NCI-H2227 (cell line): ENCODE measurements around the gene HDAC9.

Source experiments
- DNase-seq: peaks from one replicate; lab custom pipeline; 2025; ENCODE audit not compliant: unreplicated experiment; lab: John Stamatoyannopoulos, UW

The HDAC9 gene

DNA sequence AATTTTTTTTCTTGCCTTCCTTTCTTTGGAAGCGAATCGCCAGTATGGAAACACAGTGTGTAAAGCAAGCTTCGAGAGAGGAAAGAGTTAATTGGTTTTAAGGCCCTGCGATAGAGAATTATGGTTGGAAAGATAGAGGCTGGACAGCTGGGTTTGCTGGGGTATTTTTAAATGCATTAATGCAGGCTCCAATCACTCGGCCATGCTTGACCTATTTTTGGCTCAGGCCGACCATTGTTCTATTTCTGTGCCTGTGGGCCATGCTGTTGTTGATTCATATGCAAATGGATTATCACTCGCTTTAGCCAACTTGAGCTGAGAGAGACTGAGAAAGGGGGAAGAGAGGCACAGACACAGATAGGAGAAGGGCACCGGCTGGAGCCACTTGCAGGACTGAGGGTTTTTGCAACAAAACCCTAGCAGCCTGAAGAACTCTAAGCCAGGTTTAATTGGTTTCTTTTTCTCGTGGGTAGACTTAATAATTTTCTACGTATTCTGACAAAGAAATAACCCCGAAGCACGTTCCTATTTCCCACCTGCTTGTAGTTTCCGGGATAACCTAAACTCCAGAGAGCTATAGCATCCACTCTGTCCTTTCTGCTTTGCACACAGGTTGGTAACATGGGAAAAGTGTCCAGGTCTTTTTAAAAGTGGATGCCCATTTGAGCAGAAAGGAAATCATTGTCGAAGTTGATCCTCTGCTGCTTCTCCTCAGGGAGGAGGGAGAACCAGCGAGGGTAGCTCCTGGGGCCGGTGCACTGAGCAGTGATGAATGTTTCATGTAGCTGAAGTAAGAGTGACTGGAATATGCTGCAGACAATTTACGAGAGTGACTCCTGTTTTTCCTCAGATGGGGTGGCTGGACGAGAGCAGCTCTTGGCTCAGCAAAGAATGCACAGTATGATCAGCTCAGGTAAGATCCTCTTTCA, at the start of gene HDAC9:
HDAC9 (plus strand) TSS at position 338 of the 929 bp plus-strand sequence; CDS start at position 892, 554 bp downstream.
- peak; percentile 67 for DNase-seq

DNA sequence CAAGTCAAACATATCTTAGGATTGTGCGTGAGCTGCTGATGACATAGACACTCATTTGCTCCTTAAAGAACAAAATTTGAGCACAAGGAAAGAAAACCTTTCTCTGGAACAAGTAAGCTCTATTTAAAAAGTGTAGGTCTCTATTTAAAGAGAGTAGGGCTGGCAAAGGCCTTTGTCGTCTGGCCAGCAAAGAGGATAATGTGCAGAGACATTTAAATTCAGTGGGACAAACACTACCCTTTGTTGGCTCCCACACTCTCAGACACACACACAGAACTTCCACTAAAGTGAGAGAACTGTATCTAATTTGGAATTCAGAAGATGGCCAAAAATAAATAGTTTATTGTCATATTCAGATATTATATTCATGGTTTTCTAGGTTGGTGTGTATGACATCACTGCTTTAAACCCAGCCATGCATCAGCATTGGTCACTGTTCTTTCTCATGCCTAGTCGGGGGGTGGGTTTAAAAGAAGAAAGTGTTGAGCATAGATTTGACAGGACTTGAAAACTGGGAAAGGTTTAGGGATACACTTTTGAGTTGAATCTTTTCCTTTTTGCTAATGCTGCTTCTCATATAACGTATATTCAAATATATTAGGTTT, 49.5 kb upstream of the HDAC9 start:
- DNase-seq: no peak

DNA sequence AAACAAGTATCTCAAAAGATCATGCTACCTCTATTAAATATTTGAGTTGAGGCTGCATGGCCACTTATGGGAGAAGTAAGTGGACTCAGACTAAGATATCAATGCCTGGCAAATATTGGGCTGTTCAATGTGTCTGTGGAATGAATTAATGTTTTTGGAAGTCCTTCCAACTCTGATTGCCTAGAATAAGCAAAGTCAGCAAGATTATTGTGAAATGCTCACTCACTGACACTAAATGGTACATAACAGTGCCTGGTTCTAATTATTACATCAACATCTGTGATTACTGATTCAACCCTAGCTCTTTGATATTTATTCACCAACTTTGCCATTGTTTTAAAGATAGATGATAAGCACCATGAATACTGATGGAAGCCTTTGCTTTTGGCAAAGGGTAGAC, 45.5 kb upstream of the HDAC9 start:
- no peak for DNase-seq

DNA sequence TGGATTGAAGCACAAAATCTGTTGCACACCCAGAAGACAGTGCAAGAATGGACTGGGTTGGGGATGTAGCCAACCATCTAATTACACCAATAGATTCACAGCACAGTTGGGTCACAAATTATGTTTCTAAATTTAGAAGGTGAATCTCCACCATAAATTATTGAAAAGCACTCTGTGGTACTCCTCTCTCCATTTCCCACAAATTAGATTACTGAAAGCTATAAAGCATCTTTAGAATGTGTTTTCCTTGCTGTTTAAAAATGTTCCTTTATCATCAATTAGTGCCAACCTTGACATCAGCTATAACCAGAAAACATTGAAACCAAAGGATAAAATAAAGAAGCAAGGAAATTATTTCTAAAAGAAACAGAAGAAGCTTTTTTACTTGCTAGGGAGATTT, 39.9 kb upstream of the HDAC9 start:
- DNase-seq: peak; percentile 38

DNA sequence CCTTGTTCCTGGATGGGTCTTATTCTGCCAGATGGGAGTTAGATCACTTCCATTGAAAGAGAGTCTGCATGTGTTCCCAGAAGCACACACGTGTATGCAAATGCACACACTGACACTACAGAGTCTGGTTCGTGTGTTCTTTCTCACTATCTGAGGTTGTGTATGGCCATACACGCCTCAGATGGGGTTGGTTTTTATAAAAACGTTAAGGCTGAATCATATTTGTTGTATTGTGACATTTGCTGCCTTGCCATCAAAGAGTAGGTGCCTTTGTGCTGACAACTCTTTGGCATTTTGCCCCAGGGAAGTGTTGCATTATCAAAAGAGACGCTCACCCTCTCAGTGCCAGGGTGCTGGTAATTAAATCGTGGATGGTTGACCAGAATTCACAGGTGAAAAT, 37.7 kb upstream of the HDAC9 start:
- DNase-seq: no peak

DNA sequence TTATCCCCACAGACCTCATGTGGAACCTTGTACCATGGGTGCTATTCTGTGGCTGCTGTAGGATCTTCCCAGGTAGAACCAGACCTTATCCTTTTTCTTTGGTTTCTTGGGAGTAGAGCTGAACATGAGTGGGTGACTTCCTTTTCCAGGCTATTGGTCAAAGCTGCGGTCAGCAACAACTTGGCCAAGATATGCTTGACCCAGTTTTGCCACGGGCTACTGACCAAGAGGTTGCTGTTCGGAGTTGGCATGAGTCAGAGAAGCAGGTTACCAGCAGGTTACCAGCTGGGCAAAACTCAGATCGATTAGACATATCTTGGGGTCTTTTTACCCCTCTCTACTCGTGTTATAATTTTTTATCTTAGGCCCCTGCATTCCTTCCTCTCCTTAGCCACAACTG, 36.7 kb upstream of the HDAC9 start:
- no peak for DNase-seq

DNA sequence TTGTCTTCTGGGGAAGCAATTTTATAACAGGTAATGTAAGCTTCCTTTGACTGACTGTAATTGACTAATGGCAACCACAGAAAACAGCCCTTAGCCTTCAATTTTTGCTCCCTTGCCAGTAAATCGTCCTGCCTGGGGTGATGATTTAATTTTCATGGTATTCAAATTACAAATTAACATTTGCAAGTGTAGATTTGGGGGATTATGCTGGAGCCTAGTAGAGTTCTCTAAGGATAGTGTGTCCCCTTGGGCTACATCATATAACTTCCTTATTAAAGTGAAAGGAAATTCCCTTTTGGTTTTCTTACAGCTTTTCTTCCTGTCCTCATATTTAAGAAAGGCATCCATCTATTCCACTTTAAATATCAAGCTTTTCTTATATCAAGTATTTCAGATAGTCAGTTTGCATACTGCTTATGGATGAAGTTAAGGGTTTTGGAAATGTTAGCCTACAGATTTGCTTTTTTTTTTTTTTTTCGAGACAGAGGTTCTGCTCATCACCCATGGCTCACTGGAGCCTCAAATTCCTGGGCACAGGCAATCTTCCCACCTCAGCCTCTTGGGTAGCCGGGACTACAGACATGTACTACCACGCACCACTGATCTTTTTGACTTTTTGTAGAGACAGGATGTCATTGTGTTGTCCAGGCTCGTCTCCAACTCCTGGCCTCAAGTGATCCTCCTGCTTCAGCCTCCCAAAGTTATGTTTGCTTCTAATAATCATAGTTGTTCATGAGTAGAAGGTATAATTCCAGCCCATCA, 35.9 kb upstream of the HDAC9 start:
- no peak for DNase-seq

DNA sequence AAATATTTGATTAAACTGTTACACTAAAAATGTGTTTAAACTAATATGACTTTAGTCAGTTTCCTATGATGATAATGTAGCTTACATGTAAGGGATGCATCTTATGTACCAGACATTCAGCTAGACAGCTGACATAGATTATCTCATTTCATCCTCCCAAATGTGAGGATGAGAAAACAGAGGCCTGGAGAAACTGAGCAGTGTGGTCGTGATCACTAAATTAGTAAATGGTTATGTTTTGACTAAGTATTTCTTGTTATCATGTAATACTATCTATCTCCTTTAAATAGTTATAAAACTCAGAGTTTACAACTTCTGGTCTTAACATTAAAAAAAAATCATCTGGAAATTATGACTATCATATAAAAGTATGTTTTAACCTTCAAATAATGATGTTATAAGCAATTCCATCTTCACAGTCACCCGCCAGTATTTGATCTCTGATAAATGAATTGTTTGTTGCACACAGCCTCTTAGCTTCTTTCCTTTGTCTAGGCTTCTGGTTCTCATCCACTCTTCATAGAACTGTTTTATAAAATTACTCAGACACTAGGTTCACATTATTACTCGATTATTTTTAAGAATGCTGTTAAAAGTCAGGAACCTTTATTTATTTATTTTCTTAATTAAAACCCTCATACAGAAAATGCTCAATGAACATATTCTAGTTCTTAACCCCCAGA, 33.6 kb upstream of the HDAC9 start:
- no peak for DNase-seq

DNA sequence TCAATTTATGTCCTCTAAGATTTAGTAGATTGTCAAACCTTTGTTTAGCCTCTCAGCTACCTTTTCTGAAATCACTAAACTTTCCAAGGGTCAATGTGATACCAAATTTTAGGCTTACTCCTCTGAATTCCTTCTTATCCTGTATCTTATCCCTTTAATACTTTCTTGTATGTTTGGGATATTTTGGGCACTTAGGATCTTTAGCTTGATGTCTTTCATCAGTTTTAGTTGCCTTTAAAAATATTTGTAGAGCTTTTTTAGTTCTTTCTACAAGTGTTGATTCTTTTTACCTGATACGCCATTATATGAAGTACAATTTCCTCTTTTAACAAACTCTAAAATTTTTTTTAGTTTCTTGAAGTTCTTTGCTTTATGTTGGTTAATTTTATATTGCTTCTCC, 30.7 kb upstream of the HDAC9 start:
- DNase-seq: no peak

DNA sequence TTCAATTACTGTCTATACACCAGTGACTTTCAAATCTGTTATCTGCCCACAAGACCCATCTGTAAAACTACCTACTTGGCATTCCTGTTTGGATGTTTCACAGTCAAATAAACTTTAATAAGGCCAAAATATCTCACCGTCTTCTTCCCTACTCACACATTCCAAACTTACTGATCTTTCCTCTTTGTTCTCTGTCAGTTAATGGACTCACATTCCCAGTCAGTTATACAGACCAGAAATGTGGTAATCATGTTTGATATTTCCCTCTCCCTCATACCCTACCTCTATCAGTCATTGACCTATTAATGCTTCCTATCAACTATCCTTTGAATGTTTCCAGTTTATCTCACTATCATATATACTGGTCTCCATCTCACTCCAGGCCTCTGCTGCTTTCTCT, 28.5 kb upstream of the HDAC9 start:
- no peak for DNase-seq

DNA sequence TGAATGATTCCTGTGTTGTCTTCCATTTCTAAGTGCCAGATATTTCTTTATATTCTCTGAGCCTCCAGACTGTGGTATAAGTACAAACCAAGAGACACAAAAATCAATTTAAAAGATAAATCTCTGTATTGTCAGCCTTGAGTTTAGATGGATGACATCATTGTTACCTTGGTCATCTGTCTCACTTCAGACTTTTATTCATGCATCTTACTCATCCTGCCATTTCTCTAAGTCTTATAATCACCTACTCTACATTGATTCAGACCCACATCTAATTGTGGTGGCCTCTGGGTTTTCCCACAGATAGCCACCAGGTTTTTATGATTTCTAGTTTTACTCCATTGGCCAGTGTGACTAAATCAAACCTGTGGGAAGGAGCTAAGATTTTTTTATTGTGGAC, 26.8 kb upstream of the HDAC9 start:
- DNase-seq: no peak

DNA sequence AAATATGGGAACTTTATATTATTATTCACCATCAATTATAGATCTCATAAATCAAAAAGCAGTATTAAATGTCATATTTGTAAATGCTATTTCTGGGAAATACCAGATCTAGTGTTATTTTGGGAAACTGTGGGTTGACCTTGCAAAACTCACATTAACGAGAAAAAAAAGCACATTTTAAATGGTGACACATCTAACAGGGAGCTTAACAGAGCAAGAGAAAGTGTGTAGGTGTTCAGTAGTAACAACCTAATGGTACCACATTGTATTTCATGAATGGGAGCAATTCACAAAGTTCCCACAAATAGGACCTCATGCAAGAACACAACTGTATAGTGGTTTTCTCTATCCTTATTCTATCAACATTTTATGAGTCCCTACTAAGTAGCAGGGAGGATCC, 26.2 kb upstream of the HDAC9 start:
- no peak for DNase-seq

DNA sequence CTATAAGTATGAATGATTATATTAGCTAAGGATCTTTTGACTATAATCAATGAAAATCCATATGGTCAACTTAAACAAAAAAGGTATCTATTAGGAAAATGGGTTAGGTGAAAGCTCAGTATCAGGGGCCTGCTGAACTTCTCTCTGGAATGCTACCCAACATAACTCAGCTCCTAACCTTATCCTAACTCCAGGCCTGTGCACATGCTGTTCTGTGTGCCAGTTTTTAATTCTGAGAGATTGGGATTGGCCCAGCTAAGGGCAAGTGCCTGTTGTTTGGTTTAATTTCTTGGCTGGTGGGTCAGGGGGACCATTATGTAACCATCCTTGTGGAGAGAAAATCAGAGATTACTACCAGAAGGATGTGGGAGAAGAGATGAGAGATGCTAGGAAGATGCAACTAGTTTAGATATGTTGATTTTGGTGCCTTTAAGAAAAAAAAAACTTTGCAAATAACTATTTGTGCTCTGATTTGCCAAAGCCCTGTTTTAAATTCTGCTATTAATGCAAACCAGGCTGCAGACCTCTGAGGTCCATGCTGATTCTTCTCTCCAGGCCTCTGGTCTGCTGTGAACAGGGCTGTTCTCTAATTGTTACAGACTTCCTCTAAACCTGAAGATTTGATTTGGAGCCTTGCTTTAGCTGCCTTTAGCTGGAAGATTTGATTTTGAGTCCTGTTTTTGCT, 23.9 kb upstream of the HDAC9 start:
- DNase-seq: no peak

DNA sequence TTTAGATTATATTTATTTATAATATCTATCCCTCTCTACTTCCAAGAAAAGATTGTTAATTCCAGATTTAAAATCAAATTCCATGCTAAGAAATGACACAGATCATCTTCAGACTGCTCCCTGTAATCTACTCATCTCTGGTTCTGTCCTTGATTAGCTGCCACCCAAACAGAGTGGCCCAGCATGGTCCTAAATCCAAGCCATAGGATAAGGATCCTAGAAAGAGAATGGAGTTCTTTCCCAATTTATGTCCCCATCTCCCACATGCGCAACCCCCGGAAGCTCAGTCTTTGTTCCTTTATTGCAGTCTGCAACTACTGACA, 23.4 kb upstream of the HDAC9 start:
- no peak for DNase-seq

DNA sequence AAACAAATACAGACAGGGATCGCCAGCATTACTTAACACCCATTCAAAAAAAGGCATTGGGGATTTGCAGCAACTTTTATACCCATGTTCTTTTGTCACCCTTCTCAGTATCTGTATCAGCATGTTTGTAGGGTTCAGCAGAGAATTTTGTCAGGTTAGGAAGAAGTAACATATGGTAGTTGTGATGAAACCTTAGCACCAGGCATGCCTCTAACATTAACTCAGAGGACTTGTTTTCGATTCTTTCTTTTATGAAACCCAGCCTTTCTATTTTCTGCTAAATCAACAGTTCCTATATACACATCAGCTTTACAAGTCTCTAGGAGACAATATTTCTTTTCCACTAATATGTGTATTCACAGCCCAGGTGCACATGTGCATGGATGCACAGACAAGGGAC, 22.4 kb upstream of the HDAC9 start:
- no peak for DNase-seq

DNA sequence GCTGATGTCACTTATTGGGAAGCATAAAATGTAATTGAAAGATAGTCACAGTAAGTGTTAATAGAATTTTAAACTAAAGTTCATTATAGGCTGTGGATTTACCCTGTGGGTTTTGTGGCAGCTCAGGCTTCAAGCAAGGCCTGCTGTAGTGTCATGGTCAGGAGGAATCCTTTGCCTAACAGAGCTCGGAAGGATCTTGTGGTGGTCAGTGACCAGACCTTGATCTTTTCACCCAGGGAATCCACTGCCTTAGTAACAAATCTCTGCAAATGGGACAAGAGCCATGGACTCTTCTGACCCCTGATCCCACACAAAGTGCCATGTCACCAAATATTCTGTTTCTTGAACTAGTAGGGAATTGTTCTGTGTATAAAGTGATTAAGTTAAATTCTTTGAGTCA, 20.6 kb upstream of the HDAC9 start:
- no peak for DNase-seq

DNA sequence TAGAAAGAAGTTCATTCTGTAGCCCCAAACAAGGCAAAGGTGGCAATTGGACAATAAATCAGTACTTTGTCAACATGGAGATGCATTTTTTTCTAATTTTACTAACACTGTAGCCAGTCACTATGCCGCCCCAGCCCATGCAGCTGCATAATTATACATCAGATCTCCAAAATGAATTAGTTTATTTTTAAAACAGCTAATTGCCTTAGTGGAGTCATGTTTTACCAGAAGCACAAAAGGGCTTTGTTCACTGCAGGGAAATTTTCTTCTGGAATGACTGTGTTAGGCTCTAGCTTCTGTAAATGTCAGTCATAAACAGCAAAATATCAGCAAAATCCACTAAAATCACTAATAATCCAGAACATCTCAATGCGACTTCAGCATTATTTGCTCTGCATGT, 20.1 kb upstream of the HDAC9 start:
- no peak for DNase-seq

DNA sequence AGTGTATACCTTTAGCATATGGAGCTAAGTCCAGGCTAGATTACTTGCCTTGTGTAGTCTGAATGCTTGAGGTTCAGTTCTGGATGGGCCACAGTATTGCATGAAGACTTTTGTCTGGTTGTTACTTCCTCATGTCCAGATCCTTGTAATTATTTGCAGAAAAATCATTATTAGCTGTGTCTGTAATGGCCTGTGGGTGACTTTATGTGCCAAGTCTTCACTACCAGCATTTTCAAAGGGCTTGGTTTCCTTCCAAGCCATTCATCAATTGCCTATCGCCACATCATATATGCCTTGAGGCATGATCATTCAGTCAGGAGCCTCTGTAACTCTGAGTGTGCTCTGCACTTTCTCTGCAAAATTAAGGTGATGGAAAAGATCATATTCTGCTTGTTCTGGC, 13.8 kb upstream of the HDAC9 start:
- DNase-seq: no peak

DNA sequence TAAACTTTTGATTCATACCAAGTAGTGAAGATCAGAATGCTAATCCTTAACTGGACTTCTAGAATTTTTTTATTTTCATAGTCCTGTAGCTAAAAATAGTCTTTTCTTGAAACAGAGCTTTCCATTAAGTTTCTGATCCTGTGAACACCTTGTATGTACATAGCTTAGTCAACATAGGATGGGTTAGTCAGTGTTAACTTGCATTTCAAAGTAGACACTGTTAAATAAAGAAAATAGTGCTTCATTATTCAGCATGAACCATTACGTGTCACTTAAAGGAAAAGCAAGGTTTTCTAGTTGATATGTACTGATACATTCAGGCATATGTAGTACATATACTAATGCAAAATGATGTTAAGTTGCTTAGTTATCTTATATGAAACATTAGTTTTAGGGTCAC, 7.5 kb upstream of the HDAC9 start:
- no peak for DNase-seq

DNA sequence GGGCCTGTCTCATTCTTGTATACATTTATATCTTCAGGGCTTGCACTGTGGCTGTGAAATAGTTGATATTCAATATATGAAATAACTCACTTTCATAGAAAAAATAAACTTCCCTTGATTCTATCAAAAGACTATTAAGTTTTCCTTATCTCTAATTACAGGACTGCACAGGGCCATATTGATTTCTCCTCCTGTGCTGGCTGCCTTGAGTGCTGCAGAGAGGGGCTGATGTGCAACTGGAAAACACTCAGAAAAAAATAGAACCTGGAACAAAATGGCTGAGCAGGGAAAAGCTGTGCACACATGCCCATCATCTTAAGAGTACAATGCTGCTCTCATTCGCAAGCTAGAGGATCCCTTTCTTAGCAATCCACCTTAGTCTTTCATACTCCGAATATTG, 5.9 kb upstream of the HDAC9 start:
- peak; percentile 4 for DNase-seq

DNA sequence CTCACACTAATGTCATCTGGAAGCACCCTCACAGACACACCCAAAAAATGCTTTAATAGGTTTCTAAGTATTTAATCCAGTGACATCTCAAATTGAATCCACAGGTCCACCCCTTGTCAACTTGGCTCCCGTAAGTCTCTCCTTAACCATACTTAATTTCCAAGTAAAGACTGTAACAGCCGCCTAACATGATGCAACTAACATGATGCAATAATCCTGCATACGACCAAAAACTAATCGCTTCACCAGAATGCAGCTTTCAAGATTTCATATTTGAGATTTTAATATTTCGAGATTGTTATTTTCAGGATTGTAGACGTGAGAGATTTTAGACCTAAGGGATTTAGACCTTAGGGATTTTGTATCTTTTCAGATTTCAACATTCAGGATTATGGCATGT, 3.7 kb upstream of the HDAC9 start:
- DNase-seq: no peak
